H4 (cell line): ENCODE results near the gene NF2. TPM values are rescaled to one million over a fixed set of nuclear protein-coding genes. Genes with fewer than 3 reads are reported as not detected.

Source experiments
- DNase-seq: peaks from one replicate; pipeline ENCODE4 v3.0.0-alpha.2; 2015; ENCODE audit warnings: low spot score
- total RNA-seq: library from RNA; depleted of rRNA; stranded (reverse); fragments of >200 nt; shearing (Covaris generic); gene quantifications from 2 replicates; pipeline ENCODE4 v1.2.3, GENCODE V29; 2014

NF2 gene
- total RNA-seq, 1 experiment from 2014 or later: 32.4 TPM

- DNase-seq: no peak
Measured at GRCh38 chr22:29665486-29665885, 62.1 kb downstream of the NF2 start.

- DNase-seq: no peak
Measured at GRCh38 chr22:29668673-29669072, 65.2 kb downstream of the NF2 start.

GRCh38 chr22:29670626-29671025, 67.2 kb downstream of the NF2 start:
- no peak for DNase-seq

GRCh38 chr22:29673361-29674066, 70.1 kb downstream of the NF2 start:
- DNase-seq: no peak

GRCh38 chr22:29674121-29674520, 70.7 kb downstream of the NF2 start:
- DNase-seq: no peak

DNA sequence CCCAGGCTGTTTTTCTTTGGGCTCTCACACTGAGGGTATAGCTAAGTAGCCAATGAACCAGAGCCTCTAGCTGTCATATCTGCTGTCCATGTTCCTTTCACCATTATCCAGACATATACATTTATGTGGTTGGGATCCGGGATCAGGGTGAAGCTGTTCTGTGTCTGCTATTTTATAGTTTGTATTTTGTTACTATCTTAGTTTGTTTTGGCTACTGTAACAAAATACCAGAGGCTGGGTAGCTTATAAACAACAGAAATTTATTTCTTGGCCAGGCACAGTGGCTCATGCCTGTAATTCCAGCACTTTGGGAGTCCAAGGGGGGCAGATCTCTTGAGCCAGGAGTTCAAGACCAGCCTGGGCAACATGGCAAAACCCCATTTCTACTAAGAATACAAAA, 75.9 kb downstream of the NF2 start:
- DNase-seq: no peak

DNA sequence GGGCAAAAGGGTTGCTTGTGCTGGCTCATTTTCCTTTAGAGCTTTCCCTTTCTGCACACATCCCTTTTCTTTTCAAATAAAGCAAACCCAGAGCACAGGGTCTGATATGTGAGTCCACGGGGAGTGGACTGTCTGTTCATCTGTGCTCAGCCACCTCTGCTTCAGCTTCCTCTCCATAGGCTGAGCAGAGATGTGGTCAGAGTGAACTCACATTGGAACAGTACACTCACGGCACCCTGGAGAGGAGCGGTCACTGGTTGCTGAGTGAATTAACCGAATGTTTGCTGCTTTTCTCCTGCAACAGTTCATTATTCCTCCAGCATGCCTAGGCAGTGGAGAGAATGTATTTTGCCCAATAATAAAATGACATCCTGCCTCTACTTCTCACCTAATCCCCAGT, 80.1 kb downstream of the NF2 start:
- DNase-seq: no peak

- no peak for DNase-seq
Measured at GRCh38 chr22:29684244-29684643, 80.8 kb downstream of the NF2 start.

GRCh38 chr22:29689206-29689879, 85.9 kb downstream of the NF2 start:
- DNase-seq: no peak

GRCh38 chr22:29689880-29690213, 86.4 kb downstream of the NF2 start:
- DNase-seq: no peak

- DNase-seq: no peak
Measured at GRCh38 chr22:29690476-29690875, 87.0 kb downstream of the NF2 start.

GRCh38 chr22:29691636-29692326, 88.3 kb downstream of the NF2 start:
- no peak for DNase-seq

- DNase-seq: no peak
Measured at GRCh38 chr22:29692327-29692640, 88.9 kb downstream of the NF2 start.

GRCh38 chr22:29693161-29693560, 89.7 kb downstream of the NF2 start:
- no peak for DNase-seq

DNA sequence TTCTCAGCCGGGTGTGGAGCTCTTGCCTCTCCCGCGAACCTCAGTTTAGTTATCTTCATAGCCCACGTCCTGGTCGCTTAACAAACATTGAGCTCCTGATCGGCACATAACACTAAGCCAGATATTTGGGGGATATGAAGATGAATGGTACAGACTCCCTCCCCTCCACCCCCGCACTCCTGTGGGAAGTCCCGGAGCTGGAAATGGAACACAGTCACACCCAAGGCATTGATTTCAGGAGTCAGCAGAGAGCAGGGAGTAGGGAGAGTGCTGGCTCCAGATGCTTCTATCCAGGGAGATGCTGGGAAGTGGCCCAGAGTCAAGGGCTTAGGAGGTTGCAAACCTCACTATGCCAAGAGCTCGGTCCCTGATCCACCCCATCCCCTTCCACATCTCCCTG, 90.2 kb downstream of the NF2 start:
- no peak for DNase-seq

DNA sequence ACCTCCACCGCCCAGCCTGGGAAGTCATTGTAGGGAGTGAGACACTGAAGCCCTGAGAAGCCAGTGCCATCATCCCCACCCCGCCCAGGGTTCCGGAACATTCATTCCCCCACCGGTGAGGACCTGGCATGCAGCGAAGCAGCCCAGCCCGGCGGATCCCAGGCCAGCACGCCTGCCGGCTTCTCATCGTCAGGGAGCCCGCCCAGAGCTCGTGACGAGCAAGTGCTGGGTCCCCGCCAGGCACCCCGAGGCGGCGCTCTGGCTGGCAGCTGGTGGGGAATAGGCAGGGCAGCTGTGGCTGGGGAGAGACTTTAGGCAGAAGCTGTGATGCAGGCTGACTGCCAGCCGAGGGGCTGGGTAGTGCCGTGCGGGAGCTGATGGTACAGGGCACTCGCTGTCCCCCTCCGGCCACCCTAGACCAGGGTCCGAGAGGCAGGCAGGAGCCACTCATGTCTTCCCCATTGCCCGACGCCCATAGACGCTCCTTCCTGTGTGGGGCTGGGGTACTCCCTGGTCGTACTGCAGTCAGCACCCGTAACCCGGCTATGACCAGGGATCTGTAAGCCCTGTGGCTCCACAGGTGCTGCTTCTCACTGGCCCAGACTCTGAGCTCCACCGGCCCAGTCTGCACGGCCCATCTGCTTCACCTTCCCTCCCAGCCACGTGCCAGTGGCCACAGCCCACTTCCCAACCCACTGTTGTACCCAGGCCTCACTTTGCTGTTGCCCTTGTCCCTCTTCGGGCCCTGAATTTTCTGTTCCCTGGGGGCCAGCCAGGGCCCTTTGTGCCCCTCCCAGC, 91.9 kb downstream of the NF2 start:
- no peak for DNase-seq

DNA sequence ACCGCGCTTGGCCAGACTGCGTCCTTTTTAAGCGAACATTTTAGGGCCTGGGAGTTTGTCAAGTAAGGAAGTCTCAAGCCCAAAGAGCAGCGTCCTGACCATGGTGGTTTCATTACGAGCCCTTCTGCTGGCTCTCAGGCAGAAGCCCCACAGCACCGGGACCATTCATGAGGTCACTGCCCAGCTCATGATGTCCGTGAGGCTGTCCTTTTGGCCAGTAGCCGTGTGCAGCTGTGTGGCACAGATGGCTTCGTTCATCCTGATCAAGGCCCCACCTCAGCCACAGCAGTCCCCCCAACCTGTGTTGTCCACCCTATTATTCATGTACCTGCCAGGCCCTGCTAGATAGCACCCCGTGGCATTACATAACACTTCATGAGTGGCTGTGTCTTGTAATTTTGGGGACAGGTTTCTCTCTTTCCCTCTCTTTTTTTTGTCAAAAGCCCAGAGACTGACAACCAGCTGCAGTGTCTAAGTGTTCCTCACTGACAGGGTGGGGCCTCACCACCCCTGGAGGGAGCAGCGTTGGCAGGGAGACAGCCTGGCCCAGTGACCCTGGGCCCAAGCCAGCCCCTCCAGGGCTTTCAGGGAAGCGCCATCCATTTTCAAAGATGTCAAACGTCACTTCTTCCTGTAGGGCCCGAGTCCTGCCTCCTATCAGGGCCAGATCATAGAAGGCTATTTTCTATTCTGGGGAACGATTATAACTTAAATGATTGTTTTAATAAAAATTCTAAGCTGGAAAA, 94.6 kb downstream of the NF2 start:
- no peak for DNase-seq

DNA sequence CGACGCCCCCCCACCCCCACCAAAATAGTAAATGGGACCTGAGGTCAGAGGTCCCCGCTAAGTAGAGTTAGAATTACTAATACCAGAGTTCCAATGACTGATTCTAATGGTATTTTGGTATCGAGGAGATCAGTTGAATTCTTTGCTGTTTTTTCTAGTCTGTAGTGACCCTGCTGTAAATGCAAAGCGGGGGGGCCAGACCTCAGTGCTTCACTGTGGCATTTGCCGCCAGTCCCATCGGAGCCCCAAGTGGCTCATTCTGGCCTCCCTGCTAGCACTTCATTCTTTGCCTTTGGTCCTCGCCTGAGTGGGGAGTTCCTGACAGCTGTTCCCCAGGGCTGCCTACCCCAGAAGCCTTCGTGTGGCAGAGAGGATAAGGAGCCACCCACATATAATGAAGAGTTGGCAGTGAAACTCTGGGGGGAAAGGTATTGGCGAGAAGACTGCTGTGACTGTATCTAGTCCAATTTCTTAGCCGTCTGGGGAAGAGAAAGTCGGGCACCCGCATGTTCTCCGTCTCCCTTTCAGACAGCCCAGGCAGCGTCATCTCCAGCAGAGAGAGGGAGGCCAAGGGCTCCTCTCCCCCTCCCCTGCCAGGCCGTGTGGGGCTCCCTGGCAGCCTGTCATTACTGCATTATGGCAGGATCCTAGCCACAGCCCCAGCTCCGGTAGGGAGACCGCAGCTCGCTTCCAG, 96.9 kb downstream of the NF2 start:
- no peak for DNase-seq

DNA sequence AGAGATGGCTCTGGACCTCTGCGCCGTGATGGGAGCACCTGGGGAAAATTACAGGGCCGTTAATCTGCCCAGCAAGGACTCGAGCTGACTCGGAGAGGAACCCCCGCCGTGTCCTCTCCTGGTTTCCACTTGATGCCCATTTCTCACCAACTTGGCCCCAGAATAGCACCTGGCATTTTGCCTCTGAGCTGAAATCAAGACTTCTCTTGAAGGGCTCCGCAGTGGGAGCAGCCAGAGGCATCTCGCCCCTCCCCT, 97.4 kb downstream of the NF2 start:
- no peak for DNase-seq

GRCh38 chr22:29701155-29701999, 97.9 kb downstream of the NF2 start:
- no peak for DNase-seq
